Osteoblast (primary cell): ENCODE data around the gene BRCA2. TPM values are rescaled to one million over a fixed set of nuclear protein-coding genes. Genes with fewer than 3 reads are reported as not detected.

Experiments
- DNase-seq: peaks from one replicate; pipeline ENCODE4 v3.0.0; 2011; ENCODE audit warnings: low spot score, mixed read lengths; ENCODE audit not compliant: insufficient read length; ENCODE audit errors: missing footprints
- H2AFZ ChIP-seq: 2 replicates; pipeline ENCODE4 v1.6.0; 2011; ENCODE audit warnings: mild to moderate bottlenecking, low read length
- H3K27ac ChIP-seq: 2 replicates; pipeline ENCODE4 v1.5.1; 2011; ENCODE audit warnings: mild to moderate bottlenecking, low read depth, low read length, moderate library complexity
- H3K27me3 ChIP-seq: 2 replicates; pipeline ENCODE4 v1.6.0; 2012; ENCODE audit warnings: mild to moderate bottlenecking, control low read depth, inconsistent platforms, low read length, moderate library complexity; ENCODE audit not compliant: insufficient read depth
- H3K36me3 ChIP-seq: 2 replicates; pipeline ENCODE4 v1.5.1; 2011; ENCODE audit warnings: mild to moderate bottlenecking, low read length, control low read depth, moderate library complexity; ENCODE audit not compliant: insufficient read depth
- H3K4me1 ChIP-seq: 2 replicates; pipeline ENCODE4 v1.5.1; 2011; ENCODE audit warnings: mild to moderate bottlenecking, low read length, control low read depth, moderate library complexity; ENCODE audit not compliant: insufficient read depth
- H3K4me2 ChIP-seq: 2 replicates; pipeline ENCODE4 v1.6.0; 2011; ENCODE audit warnings: mild to moderate bottlenecking, low read length; ENCODE audit not compliant: insufficient read depth
- H3K4me3 ChIP-seq: fragments of 200-600 bp; sonication (generic); 3 replicates; pipeline ENCODE4 v1.5.1; 2012; ENCODE audit warnings: mild to moderate bottlenecking, low read length, inconsistent platforms; ENCODE audit not compliant: insufficient read depth
- H3K79me2 ChIP-seq: 2 replicates; pipeline ENCODE4 v1.6.0; 2012; ENCODE audit warnings: mild to moderate bottlenecking, low read length, control low read depth, inconsistent platforms; ENCODE audit not compliant: insufficient read depth
- H3K9me3 ChIP-seq: 2 replicates; pipeline ENCODE4 v1.5.1; 2011; ENCODE audit warnings: low read depth, low read length, control low read depth
- H4K20me1 ChIP-seq: 2 replicates; pipeline ENCODE4 v1.6.0; 2012; ENCODE audit warnings: mild to moderate bottlenecking, low read length, control low read depth; ENCODE audit not compliant: insufficient read depth
- CTCF ChIP-seq: IDR thresholded peaks from 2 replicates; pipeline ENCODE4 v1.5.1; 2011; ENCODE audit warnings: mild to moderate bottlenecking, low read depth, low read length, moderate library complexity; ENCODE audit errors: extremely low read depth
- total RNA-seq: library from RNA; depleted of rRNA; stranded (reverse); fragments of >200 nt; gene quantifications from 2 replicates; pipeline ENCODE4 v1.2.3, GENCODE V29; 2012

BRCA2 gene
- total RNA-seq, 1 donor = 4.7 TPM

DNA sequence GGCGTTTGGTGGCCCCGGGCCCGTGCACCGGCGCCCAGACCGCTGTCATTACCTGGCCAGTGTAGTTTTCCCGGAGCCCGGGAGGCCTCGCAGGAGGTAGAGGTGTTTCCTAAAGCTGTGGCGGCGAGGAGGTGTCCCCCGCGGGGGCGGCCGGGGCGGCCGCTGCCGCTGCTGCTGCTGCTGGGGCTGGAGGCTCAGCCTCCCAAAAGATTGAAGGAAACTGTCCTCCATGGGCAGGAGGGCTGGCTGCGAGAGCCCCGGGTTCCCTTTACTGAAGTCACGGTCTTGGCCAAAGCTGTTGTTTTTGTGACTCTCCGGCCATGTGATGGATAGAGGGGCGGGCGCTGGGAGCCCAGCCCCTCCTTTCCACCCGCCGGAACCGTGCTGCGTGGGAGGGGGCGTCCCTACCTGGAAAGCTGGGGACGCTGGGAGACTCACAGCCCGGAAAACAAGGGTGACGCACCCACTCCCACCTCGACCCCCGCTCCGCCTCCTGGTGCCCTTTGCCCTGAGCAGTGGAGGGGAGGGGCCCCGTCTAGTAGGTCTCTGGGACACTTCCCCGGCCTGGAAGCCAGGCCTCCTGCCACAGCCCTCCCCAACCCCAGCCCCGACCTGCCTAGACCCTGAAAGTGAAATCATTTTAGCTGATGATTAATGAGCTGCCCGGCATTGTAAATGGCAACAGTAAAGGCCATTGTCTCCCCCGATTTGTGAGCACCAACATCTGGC lies 112.7 kb downstream of the BRCA2 start, which contains the start of gene N4BP2L1:
Gene N4BP2L1, minus strand, starts transcription at position 279 of the 729 bp plus-strand sequence. Its CDS starts 48 bp downstream, at position 231.
- TF ChIP-seq CTCF = no peak
- Histone ChIP-seq H3K27ac (peak within 1 kb of the TSS; percentile 41), H3K79me2 (peaks cover 6% of the 10 kb centered on the region), H3K36me3 (peaks cover 8% of the 10 kb centered on the region), H4K20me1 (no peaks in the 10 kb centered on the region), H3K4me2 (peak within 1 kb of the TSS; percentile 96), H3K27me3 (no peaks in the 10 kb centered on the region), H3K4me1 (peaks cover 19% of the 10 kb centered on the region), H2AFZ (peak within 1 kb of the TSS; percentile 85), H3K9me3 (no peaks in the 10 kb centered on the region), H3K4me3 (peak within 1 kb of the TSS; percentile 85)
- peak; percentile 93 for DNase-seq

DNA sequence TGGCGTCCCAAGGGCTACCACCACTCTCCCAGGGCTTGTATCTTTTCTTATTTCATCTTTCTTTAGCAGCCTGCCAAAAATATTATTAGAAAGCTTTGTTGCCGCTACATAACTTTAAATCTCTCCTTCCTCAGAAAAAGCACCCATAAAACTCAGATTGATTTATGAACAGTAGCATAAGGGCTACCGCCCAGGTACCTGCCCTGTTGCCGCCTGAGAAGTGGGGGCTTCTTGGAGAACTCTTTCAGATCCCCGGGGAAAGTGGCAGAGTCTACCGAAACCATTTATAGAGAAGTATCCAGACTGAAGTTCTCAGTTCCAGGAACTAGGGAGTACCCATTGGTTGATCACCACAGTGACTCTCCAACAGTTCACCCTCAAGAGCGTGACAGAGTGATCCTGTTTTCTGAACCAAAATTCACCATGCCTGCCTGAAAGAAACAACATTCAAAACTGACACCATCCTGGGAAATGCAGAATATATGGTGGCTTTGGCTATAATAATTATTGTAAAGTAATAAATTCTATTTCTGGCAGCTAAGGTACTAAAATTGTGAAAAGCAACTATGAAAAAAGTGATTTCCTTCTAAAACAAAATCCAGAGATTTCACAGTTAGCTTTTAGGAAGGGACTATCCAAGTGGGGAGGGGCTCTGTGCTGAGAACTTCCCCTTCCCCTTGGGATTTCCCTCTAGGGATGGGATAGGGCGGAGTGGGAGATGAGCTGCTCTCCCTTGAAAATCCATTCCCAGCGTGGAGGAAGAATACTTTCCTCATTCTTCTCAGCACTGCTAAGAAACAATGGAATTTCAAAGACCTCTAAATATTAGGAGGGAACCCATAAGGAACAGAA lies 113.5 kb downstream of the BRCA2 start:
- DNase-seq = no peak
- H3K4me3 ChIP-seq = peak overlapping the region; percentile 85
- H3K4me2 ChIP-seq = peak overlapping the region; percentile 96
- H3K36me3 ChIP-seq = peaks cover 10% of the 10 kb centered on the region
- peak overlapping the region; percentile 85 for H2AFZ ChIP-seq
- no peaks in the 10 kb centered on the region for H4K20me1 ChIP-seq
- peak overlapping the region; percentile 6 for H3K27ac ChIP-seq
- peaks cover 19% of the 10 kb centered on the region for H3K4me1 ChIP-seq
- no peak for TF ChIP-seq CTCF
- H3K27me3 ChIP-seq = no peaks in the 10 kb centered on the region
- peaks cover 6% of the 10 kb centered on the region for H3K79me2 ChIP-seq
- no peaks in the 10 kb centered on the region for H3K9me3 ChIP-seq

DNA sequence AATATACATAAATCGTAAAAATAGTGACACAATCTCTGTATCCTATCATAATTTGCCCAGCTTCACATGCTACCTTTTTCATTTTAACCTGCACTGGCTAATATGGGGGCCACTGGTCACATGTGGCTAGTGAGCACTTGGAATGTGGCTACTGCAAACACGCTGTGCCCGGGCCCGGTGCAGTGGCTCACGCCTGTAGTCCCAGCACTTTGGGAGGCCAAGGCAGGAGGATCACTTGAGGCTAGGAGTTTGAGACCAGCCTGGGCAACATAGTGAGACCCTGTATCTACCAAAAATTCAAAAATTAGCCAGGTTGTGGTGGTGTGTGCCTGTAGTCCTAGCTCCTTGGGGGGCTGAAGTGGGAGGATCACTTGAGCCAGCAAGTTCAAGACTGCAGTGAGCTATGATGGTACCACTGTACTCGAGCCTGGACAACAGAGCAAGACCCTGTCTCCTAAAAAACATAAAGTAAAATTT lies 114.2 kb downstream of the BRCA2 start:
- Histone ChIP-seq H3K36me3 (peaks cover 10% of the 10 kb centered on the region), H4K20me1 (no peaks in the 10 kb centered on the region), H3K27ac (no peak overlapping the region), H3K4me3 (no peak overlapping the region), H3K79me2 (peaks cover 6% of the 10 kb centered on the region), H3K4me2 (no peak overlapping the region), H3K9me3 (no peaks in the 10 kb centered on the region), H3K27me3 (no peaks in the 10 kb centered on the region), H2AFZ (no peak overlapping the region), H3K4me1 (peaks cover 19% of the 10 kb centered on the region)
- no peak for DNase-seq
- TF ChIP-seq CTCF = no peak
